WTC11 (cell line): Measurements from ENCODE around the gene CACNG5. TPM values are rescaled to one million over a fixed set of nuclear protein-coding genes. Genes with fewer than 3 reads are reported as not detected.

ENCODE experiments used
- ATAC-seq: fragments of 200-7000 bp; cut with Tn5 transposase; 2 replicates; pipeline ENCODE4 v1.10.0; 2021; ENCODE audit warnings: mild to moderate bottlenecking, moderate library complexity
- CTCF ChIA-PET: fragments of 300-600 bp; sonication (Branson Sonifier 250); formaldehyde crosslinking; loops from one replicate; lab custom pipeline; 2021; ENCODE audit warnings: antibody characterized with exemption; lab: Charles Lee
- POLR2A ChIA-PET: fragments of 350-600 bp; sonication (Branson Sonifier 250); formaldehyde crosslinking; loops from one replicate; lab custom pipeline; 2021; ENCODE audit warnings: antibody characterized with exemption; lab: Charles Lee
- DNase-seq: peaks from one replicate; pipeline ENCODE4 v3.0.0; 2021; ENCODE audit warnings: low spot score
- H3K27ac Mint-ChIP-seq: 2 replicates; pipeline ENCODE4 v1.8.0; 2021; ENCODE audit warnings: mixed read lengths
- H3K27me3 Mint-ChIP-seq: 2 replicates; pipeline ENCODE4 v1.8.0; 2021; ENCODE audit warnings: low read depth, mild to moderate bottlenecking, moderate library complexity, mixed read lengths
- H3K36me3 Mint-ChIP-seq: 2 replicates; pipeline ENCODE4 v1.8.0; 2021; ENCODE audit warnings: mixed read lengths
- H3K4me1 Mint-ChIP-seq: 2 replicates; pipeline ENCODE4 v1.8.0; 2022; ENCODE audit warnings: mixed read lengths
- H3K4me3 Mint-ChIP-seq: 2 replicates; pipeline ENCODE4 v1.8.0; 2021; ENCODE audit warnings: mild to moderate bottlenecking, moderate library complexity, mixed read lengths
- H3K9me3 Mint-ChIP-seq: 2 replicates; pipeline ENCODE4 v1.8.0; 2021; ENCODE audit warnings: mixed read lengths
- ATF1 ChIP-seq: sonication (generic); formaldehyde crosslinking; IDR thresholded peaks from 2 replicates; pipeline ENCODE4 v1.8.1; 2023; ENCODE audit warnings: mild to moderate bottlenecking, moderate library complexity, missing genetic modification reagents
- FOXP1 ChIP-seq: sonication (generic); formaldehyde crosslinking; IDR thresholded peaks from 2 replicates; pipeline ENCODE4 v1.8.0; 2022; ENCODE audit warnings: missing genetic modification reagents, mild to moderate bottlenecking, moderate library complexity, borderline replicate concordance
- GABPB1 ChIP-seq: sonication (generic); formaldehyde crosslinking; IDR thresholded peaks from 2 replicates; pipeline ENCODE4 v1.8.1; 2023; ENCODE audit warnings: mild to moderate bottlenecking, missing genetic modification reagents
- JUN ChIP-seq: sonication (generic); formaldehyde crosslinking; IDR thresholded peaks from 2 replicates; pipeline ENCODE4 v1.8.0; 2023; ENCODE audit warnings: mild to moderate bottlenecking, missing genetic modification reagents
- MXD4 ChIP-seq: fragments of 250-450 bp; sonication (Bioruptor Pico); IDR thresholded peaks from 2 replicates; pipeline ENCODE4 v1.8.0; 2021; ENCODE audit warnings: mild to moderate bottlenecking, moderate library complexity, borderline replicate concordance
- MYBL2 ChIP-seq: sonication (generic); formaldehyde crosslinking; IDR thresholded peaks from 2 replicates; pipeline ENCODE4 v1.8.1; 2023; ENCODE audit warnings: mild to moderate bottlenecking, moderate library complexity, missing genetic modification reagents
- RELA ChIP-seq: sonication (generic); formaldehyde crosslinking; IDR thresholded peaks from 2 replicates; pipeline ENCODE4 v1.8.1; 2022; ENCODE audit warnings: missing genetic modification reagents, mild to moderate bottlenecking, borderline replicate concordance
- SMAD4 ChIP-seq: sonication (generic); formaldehyde crosslinking; IDR thresholded peaks from 2 replicates; pipeline ENCODE4 v1.8.0; 2022; ENCODE audit warnings: mild to moderate bottlenecking, missing genetic modification reagents
- SP1 ChIP-seq: sonication (generic); formaldehyde crosslinking; conservative IDR thresholded peaks from 2 replicates; pipeline ENCODE4 v1.8.1; 2022; ENCODE audit warnings: missing genetic modification reagents
- TP53 ChIP-seq: sonication (generic); formaldehyde crosslinking; IDR thresholded peaks from 2 replicates; pipeline ENCODE4 v1.8.1; 2023; ENCODE audit warnings: mild to moderate bottlenecking, missing genetic modification reagents
- ZNF121 ChIP-seq: sonication (generic); formaldehyde crosslinking; IDR thresholded peaks from 2 replicates; pipeline ENCODE4 v1.8.0; 2023; ENCODE audit warnings: missing genetic modification reagents
- ZNF396 ChIP-seq: fragments of 250-450 bp; sonication (Bioruptor Pico); IDR thresholded peaks from 2 replicates; pipeline ENCODE4 v1.8.0; 2021; ENCODE audit warnings: mild to moderate bottlenecking, moderate library complexity, borderline replicate concordance
- total RNA-seq: library from RNA; stranded (reverse); gene quantifications from 3 replicates; pipeline ENCODE4 v1.2.3, GENCODE V29; 2021
- TF ChIP-seq, protein P1 (sequence below): sonication (generic); formaldehyde crosslinking; IDR thresholded peaks from 2 replicates; pipeline ENCODE4 v1.8.1; 2022; ENCODE audit warnings: mild to moderate bottlenecking, moderate library complexity, missing genetic modification reagents
- TF ChIP-seq, protein P2 (sequence below): sonication (generic); formaldehyde crosslinking; IDR thresholded peaks from 2 replicates; pipeline ENCODE4 v1.8.0; 2022; ENCODE audit warnings: missing genetic modification reagents
- TF ChIP-seq, protein P3 (sequence below): sonication (generic); formaldehyde crosslinking; IDR thresholded peaks from 2 replicates; pipeline ENCODE4 v1.8.1; 2022; ENCODE audit warnings: mild to moderate bottlenecking, missing genetic modification reagents, moderate library complexity, borderline replicate concordance
- TF ChIP-seq, protein P4 (sequence below): sonication (generic); formaldehyde crosslinking; conservative IDR thresholded peaks from 2 replicates; pipeline ENCODE4 v1.8.1; 2022; ENCODE audit warnings: mild to moderate bottlenecking, missing genetic modification reagents
- TF ChIP-seq, protein P5 (sequence below): sonication (generic); formaldehyde crosslinking; IDR thresholded peaks from 2 replicates; pipeline ENCODE4 v1.8.0; 2022; ENCODE audit warnings: mild to moderate bottlenecking, missing genetic modification reagents
- TF ChIP-seq, protein P6 (sequence below): sonication (generic); formaldehyde crosslinking; IDR thresholded peaks from 2 replicates; pipeline ENCODE4 v1.8.0; 2023; ENCODE audit warnings: missing genetic modification reagents
- TF ChIP-seq, protein P7 (sequence below): fragments of 200-600 bp; IDR thresholded peaks from 2 replicates; pipeline ENCODE4 v1.8.0; 2022; ENCODE audit warnings: antibody characterized with exemption
- TF ChIP-seq, protein P8 (sequence below): fragments of 250-450 bp; sonication (Bioruptor Pico); IDR thresholded peaks from 2 replicates; pipeline ENCODE4 v1.9.0; 2021; ENCODE audit warnings: moderate library complexity, mild to moderate bottlenecking, inconsistent platforms, borderline replicate concordance

Gene CACNG5
- total RNA-seq, 1 experiment from 2014 or later = 1.9 TPM

DNA sequence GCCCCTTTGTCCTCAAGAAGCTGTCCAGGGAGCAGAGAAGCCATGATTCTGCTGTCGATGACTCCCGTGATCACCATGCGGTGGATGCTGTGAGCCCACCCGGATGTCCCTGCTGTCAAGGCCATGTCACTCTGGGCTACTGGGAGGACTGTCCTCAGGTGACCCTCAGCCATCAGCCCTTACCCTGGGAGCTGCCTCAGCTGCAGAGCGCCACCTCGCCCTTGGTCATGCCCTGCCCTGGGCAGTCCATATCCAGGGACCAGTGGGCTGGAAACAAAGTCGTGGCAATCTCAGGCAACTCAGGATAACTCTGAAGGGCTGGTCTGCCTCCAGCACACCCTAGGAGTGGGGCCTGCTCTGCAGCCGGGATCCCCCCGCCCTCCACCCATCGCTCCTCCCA, 63.6 kb downstream of the CACNG5 start:
- DNase-seq (no peak), ATAC-seq (no peak)
- H3K4me3 Mint-ChIP-seq = no peak overlapping the region
- H3K9me3 Mint-ChIP-seq = no peaks in the 10 kb centered on the region
- POLR2A ChIA-PET = no interaction called here
- CTCF ChIA-PET = no interaction called here
- 0 out of 2 replicates have a peak, but pooled peaks cover 2% of the 10 kb centered on the region for H3K4me1 Mint-ChIP-seq
- no peaks in the 10 kb centered on the region for H3K27me3 Mint-ChIP-seq
- no peak overlapping the region for H3K27ac Mint-ChIP-seq
- TF ChIP-seq ZNF121 (CRISPR knock-in tag) = no peak
- TF ChIP-seq, protein P1, sequence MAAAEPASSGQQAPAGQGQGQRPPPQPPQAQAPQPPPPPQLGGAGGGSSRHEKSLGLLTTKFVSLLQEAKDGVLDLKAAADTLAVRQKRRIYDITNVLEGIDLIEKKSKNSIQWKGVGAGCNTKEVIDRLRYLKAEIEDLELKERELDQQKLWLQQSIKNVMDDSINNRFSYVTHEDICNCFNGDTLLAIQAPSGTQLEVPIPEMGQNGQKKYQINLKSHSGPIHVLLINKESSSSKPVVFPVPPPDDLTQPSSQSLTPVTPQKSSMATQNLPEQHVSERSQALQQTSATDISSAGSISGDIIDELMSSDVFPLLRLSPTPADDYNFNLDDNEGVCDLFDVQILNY (CRISPR knock-in tag) = no peak
- TF ChIP-seq, protein P2, sequence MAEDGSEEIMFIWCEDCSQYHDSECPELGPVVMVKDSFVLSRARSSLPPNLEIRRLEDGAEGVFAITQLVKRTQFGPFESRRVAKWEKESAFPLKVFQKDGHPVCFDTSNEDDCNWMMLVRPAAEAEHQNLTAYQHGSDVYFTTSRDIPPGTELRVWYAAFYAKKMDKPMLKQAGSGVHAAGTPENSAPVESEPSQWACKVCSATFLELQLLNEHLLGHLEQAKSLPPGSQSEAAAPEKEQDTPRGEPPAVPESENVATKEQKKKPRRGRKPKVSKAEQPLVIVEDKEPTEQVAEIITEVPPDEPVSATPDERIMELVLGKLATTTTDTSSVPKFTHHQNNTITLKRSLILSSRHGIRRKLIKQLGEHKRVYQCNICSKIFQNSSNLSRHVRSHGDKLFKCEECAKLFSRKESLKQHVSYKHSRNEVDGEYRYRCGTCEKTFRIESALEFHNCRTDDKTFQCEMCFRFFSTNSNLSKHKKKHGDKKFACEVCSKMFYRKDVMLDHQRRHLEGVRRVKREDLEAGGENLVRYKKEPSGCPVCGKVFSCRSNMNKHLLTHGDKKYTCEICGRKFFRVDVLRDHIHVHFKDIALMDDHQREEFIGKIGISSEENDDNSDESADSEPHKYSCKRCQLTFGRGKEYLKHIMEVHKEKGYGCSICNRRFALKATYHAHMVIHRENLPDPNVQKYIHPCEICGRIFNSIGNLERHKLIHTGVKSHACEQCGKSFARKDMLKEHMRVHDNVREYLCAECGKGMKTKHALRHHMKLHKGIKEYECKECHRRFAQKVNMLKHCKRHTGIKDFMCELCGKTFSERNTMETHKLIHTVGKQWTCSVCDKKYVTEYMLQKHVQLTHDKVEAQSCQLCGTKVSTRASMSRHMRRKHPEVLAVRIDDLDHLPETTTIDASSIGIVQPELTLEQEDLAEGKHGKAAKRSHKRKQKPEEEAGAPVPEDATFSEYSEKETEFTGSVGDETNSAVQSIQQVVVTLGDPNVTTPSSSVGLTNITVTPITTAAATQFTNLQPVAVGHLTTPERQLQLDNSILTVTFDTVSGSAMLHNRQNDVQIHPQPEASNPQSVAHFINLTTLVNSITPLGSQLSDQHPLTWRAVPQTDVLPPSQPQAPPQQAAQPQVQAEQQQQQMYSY (CRISPR knock-in tag) = no peak
- no peak for TF ChIP-seq FOXP1 (CRISPR knock-in tag)
- no peak for TF ChIP-seq ZNF396 (CRISPR knock-in tag)
- TF ChIP-seq ATF1 (CRISPR knock-in tag) = 0 out of 2 replicates have a peak, but pooled peaks have one; percentile 35
- no peak for TF ChIP-seq TP53
- H3K36me3 Mint-ChIP-seq = no peaks in the 10 kb centered on the region

DNA sequence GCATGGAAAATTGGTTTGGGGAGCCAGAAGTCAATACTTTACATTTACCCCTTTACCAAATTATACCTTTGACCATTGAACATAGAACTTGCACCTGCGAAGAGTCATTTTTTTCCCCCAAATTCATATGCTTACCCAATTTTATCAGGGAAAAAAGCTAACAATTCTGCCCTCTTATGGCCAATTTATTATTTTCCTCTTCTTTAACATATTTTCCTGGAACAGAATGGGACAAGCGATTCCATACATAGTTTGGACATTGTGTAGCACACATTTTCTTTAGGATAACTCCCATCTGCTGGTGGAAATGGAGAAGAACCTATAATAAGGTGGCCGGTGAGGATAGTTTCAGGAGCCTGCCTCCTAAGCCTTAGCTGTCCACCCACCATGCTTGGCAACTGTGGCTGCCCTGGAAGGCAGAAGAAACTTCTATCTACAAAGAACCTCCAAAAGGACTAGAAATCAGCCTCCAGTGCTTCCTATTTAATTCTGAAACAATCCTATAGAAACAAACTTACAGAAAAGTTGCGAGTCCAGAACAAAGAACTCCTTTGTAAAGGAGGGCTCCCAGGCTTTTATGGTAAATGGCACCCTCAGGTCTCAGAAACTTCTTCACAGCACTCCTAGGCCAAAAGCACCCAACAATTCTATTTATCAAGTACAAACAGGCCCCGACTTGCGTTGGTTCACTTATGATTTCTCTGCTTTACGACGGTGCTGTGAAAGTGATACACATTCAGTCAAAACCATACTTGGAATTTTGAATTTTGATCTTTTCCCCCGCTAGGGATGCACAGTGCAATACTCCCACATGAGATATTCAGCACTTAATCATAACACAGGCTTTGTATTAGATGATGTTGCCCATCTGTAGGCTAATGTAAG, 65.5 kb downstream of the CACNG5 start:
- DNase-seq (no peak), ATAC-seq (no peak)
- no peaks in the 10 kb centered on the region for H3K36me3 Mint-ChIP-seq
- no peak overlapping the region for H3K27ac Mint-ChIP-seq
- ChIA-PET CTCF (interaction anchor here (0.8 to 1.6 kb wide), 8 partner anchors 10 to 185 kb away, joined by 3 to 11 read pairs (median 4); no protein-coding TSS in a partner anchor), POLR2A (no interaction called here)
- no peaks in the 10 kb centered on the region for H3K9me3 Mint-ChIP-seq
- H3K4me3 Mint-ChIP-seq = no peak overlapping the region
- 0 out of 2 replicates have a peak, but pooled peaks cover 2% of the 10 kb centered on the region for H3K4me1 Mint-ChIP-seq
- H3K27me3 Mint-ChIP-seq = peaks cover 2% of the 10 kb centered on the region; the same call in 1 of the 2 replicates
- TF ChIP-seq, protein P3, sequence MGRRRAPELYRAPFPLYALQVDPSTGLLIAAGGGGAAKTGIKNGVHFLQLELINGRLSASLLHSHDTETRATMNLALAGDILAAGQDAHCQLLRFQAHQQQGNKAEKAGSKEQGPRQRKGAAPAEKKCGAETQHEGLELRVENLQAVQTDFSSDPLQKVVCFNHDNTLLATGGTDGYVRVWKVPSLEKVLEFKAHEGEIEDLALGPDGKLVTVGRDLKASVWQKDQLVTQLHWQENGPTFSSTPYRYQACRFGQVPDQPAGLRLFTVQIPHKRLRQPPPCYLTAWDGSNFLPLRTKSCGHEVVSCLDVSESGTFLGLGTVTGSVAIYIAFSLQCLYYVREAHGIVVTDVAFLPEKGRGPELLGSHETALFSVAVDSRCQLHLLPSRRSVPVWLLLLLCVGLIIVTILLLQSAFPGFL = no peak
- TF ChIP-seq JUN (CRISPR knock-in tag) (no peak), SMAD4 (CRISPR knock-in tag) (no peak), SP1 (CRISPR knock-in tag) (no peak), MYBL2 (CRISPR knock-in tag) (no peak), ZNF121 (CRISPR knock-in tag) (no peak), RELA (CRISPR knock-in tag) (no peak), ZNF396 (CRISPR knock-in tag) (no peak), GABPB1 (CRISPR knock-in tag) (no peak), MXD4 (CRISPR knock-in tag) (no peak)
- TF ChIP-seq, protein P4, sequence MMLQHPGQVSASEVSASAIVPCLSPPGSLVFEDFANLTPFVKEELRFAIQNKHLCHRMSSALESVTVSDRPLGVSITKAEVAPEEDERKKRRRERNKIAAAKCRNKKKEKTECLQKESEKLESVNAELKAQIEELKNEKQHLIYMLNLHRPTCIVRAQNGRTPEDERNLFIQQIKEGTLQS (CRISPR knock-in tag) = no peak
- TF ChIP-seq, protein P5, sequence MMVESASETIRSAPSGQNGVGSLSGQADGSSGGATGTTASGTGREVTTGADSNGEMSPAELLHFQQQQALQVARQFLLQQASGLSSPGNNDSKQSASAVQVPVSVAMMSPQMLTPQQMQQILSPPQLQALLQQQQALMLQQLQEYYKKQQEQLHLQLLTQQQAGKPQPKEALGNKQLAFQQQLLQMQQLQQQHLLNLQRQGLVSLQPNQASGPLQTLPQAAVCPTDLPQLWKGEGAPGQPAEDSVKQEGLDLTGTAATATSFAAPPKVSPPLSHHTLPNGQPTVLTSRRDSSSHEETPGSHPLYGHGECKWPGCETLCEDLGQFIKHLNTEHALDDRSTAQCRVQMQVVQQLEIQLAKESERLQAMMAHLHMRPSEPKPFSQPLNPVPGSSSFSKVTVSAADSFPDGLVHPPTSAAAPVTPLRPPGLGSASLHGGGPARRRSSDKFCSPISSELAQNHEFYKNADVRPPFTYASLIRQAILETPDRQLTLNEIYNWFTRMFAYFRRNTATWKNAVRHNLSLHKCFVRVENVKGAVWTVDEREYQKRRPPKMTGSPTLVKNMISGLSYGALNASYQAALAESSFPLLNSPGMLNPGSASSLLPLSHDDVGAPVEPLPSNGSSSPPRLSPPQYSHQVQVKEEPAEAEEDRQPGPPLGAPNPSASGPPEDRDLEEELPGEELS (CRISPR knock-in tag) = no peak
- TF ChIP-seq, protein P6, sequence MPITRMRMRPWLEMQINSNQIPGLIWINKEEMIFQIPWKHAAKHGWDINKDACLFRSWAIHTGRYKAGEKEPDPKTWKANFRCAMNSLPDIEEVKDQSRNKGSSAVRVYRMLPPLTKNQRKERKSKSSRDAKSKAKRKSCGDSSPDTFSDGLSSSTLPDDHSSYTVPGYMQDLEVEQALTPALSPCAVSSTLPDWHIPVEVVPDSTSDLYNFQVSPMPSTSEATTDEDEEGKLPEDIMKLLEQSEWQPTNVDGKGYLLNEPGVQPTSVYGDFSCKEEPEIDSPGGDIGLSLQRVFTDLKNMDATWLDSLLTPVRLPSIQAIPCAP (CRISPR knock-in tag) = no peak
- TF ChIP-seq, protein P7, sequence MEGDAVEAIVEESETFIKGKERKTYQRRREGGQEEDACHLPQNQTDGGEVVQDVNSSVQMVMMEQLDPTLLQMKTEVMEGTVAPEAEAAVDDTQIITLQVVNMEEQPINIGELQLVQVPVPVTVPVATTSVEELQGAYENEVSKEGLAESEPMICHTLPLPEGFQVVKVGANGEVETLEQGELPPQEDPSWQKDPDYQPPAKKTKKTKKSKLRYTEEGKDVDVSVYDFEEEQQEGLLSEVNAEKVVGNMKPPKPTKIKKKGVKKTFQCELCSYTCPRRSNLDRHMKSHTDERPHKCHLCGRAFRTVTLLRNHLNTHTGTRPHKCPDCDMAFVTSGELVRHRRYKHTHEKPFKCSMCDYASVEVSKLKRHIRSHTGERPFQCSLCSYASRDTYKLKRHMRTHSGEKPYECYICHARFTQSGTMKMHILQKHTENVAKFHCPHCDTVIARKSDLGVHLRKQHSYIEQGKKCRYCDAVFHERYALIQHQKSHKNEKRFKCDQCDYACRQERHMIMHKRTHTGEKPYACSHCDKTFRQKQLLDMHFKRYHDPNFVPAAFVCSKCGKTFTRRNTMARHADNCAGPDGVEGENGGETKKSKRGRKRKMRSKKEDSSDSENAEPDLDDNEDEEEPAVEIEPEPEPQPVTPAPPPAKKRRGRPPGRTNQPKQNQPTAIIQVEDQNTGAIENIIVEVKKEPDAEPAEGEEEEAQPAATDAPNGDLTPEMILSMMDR = no peak
- TF ChIP-seq, protein P8, sequence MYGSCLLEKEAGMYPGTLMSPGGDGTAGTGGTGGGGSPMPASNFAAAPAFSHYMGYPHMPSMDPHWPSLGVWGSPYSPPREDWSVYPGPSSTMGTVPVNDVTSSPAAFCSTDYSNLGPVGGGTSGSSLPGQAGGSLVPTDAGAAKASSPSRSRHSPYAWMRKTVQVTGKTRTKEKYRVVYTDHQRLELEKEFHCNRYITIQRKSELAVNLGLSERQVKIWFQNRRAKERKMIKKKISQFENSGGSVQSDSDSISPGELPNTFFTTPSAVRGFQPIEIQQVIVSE (CRISPR knock-in tag) = no peak
